SK-N-SH (cell line): ENCODE results near the gene FSTL5.

Source experiments
- CHD2 ChIP-seq: fragments of 150-350 bp; IDR thresholded peaks from 2 replicates; pipeline ENCODE4 v1.6.1; 2018; ENCODE audit warnings: low read length; ENCODE audit not compliant: partially characterized antibody
- EZH2phosphoT487 ChIP-seq: fragments of 200-600 bp; sonication (generic); IDR thresholded peaks from 2 replicates; pipeline ENCODE4 v1.6.1; 2017; ENCODE audit warnings: low read depth, mixed run types, mild to moderate bottlenecking, antibody characterized with exemption, moderate library complexity, borderline replicate concordance
- GABPA ChIP-seq: IDR thresholded peaks from 2 replicates; pipeline ENCODE4 v1.4.0; 2012; ENCODE audit warnings: low read depth, mild to moderate bottlenecking
- POLR2AphosphoS5 ChIP-seq: IDR thresholded peaks from 2 replicates; pipeline ENCODE4 v1.6.1; 2012; ENCODE audit warnings: low read depth, low read length
- SIN3A ChIP-seq: IDR thresholded peaks from 2 replicates; pipeline ENCODE4 v1.6.1; 2012; ENCODE audit warnings: low read depth, mild to moderate bottlenecking, low read length, moderate library complexity, borderline replicate concordance
- TAF1 ChIP-seq: IDR thresholded peaks from 2 replicates; pipeline ENCODE4 v1.6.1; 2012; ENCODE audit warnings: low read depth, mild to moderate bottlenecking, low read length, moderate library complexity, borderline replicate concordance
- TF ChIP-seq, protein P1 (sequence below): fragments of 200-600 bp; sonication (generic); IDR thresholded peaks from 2 replicates; pipeline ENCODE4 v1.6.1; 2017; ENCODE audit warnings: antibody characterized with exemption, mild to moderate bottlenecking, moderate library complexity
- TF ChIP-seq, protein P2 (sequence below): IDR thresholded peaks from 2 replicates; pipeline ENCODE4 v1.4.0; 2012; ENCODE audit warnings: low read depth, borderline replicate concordance

GRCh38 chr4:162061214-162061613 is 102.6 kb downstream of the FSTL5 start:
- TF ChIP-seq CHD2 (no peak), TAF1 (no peak), GABPA (no peak), POLR2AphosphoS5 (no peak), SIN3A (no peak), EZH2phosphoT487 (no peak)
- TF ChIP-seq, protein P1, sequence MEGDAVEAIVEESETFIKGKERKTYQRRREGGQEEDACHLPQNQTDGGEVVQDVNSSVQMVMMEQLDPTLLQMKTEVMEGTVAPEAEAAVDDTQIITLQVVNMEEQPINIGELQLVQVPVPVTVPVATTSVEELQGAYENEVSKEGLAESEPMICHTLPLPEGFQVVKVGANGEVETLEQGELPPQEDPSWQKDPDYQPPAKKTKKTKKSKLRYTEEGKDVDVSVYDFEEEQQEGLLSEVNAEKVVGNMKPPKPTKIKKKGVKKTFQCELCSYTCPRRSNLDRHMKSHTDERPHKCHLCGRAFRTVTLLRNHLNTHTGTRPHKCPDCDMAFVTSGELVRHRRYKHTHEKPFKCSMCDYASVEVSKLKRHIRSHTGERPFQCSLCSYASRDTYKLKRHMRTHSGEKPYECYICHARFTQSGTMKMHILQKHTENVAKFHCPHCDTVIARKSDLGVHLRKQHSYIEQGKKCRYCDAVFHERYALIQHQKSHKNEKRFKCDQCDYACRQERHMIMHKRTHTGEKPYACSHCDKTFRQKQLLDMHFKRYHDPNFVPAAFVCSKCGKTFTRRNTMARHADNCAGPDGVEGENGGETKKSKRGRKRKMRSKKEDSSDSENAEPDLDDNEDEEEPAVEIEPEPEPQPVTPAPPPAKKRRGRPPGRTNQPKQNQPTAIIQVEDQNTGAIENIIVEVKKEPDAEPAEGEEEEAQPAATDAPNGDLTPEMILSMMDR = no peak
- TF ChIP-seq, protein P2, sequence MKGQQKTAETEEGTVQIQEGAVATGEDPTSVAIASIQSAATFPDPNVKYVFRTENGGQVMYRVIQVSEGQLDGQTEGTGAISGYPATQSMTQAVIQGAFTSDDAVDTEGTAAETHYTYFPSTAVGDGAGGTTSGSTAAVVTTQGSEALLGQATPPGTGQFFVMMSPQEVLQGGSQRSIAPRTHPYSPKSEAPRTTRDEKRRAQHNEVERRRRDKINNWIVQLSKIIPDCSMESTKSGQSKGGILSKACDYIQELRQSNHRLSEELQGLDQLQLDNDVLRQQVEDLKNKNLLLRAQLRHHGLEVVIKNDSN = no peak
